OCI-M2 (cell line): ENCODE measurements around the gene EDNRA.

Experiments used
- DNase-seq: peaks from one replicate; lab custom pipeline; 2025; ENCODE audit not compliant: unreplicated experiment; lab: John Stamatoyannopoulos, UW

EDNRA gene

GRCh38 chr4:147539959-147540358 lies 59.1 kb downstream of the EDNRA start:
- no peak for DNase-seq

DNA sequence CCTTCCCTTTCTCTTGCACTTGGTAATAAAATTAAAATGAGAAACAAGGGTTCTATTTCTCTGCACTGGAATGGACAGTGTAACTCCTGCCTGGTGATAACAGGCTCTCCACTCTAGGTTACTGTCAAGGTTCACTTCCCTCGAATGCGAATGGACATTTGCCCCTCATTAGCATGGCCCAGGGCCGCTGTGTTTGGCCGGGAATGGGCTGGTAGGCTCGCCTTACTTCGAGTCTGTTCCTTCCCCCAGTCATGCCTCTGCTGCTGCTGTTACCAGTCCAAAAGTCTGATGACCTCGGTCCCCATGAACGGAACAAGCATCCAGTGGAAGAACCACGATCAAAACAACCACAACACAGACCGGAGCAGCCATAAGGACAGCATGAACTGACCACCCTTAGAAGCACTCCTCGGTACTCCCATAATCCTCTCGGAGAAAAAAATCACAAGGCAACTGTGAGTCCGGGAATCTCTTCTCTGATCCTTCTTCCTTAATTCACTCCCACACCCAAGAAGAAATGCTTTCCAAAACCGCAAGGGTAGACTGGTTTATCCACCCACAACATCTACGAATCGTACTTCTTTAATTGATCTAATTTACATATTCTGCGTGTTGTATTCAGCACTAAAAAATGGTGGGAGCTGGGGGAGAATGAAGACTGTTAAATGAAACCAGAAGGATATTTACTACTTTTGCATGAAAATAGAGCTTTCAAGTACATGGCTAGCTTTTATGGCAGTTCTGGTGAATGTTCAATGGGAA lies 61.5 kb downstream of the EDNRA start:
- no peak for DNase-seq

GRCh38 chr4:147543034-147543433 lies 62.1 kb downstream of the EDNRA start:
- no peak for DNase-seq

GRCh38 chr4:147546349-147546748 lies 65.5 kb downstream of the EDNRA start:
- no peak for DNase-seq

DNA sequence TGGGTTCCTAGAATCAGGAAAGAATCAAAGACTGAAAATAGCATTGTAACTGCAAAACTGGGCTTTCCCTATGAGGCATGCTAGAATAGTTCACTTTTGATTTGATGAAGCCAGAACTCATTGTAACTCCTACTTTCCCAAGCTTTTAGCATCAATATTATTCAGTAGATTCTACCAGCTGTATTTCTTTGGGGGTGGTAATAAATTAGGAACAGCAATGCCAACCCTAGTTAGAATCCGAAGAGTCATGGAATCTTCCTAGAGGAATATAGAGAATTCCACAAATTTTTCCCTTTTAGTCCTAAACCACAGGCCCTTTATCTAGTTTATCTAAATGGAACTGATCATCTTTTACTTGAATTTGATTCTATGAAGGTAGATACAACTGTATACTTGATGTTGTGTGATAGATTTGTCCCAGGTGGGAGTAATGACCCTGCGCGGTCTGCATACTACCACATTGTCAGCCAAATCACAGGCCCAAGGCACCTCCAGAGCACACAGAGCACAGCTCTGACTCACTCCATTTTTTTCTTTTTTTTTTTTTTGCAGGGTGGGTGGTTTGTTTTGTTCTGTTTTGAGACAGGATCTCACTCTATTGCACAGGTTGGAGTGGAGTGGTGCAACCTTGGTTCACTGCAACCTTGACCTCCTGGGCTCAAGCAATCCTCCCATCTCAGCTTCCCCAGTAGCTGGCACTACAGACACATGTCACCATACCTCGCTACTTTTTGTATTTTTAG lies 66.6 kb downstream of the EDNRA start:
- DNase-seq = no peak

GRCh38 chr4:147548256-147548655 lies 67.4 kb downstream of the EDNRA start:
- DNase-seq = no peak

GRCh38 chr4:147550626-147551246 lies 69.8 kb downstream of the EDNRA start:
- DNase-seq = no peak

GRCh38 chr4:147560625-147561024 lies 79.7 kb downstream of the EDNRA start:
- DNase-seq = no peak

- no peak for DNase-seq
Measured at GRCh38 chr4:147566762-147567161, 85.9 kb downstream of the EDNRA start.

GRCh38 chr4:147567276-147567675 lies 86.4 kb downstream of the EDNRA start:
- DNase-seq = no peak

GRCh38 chr4:147570616-147571015 lies 89.7 kb downstream of the EDNRA start:
- DNase-seq = no peak

DNA sequence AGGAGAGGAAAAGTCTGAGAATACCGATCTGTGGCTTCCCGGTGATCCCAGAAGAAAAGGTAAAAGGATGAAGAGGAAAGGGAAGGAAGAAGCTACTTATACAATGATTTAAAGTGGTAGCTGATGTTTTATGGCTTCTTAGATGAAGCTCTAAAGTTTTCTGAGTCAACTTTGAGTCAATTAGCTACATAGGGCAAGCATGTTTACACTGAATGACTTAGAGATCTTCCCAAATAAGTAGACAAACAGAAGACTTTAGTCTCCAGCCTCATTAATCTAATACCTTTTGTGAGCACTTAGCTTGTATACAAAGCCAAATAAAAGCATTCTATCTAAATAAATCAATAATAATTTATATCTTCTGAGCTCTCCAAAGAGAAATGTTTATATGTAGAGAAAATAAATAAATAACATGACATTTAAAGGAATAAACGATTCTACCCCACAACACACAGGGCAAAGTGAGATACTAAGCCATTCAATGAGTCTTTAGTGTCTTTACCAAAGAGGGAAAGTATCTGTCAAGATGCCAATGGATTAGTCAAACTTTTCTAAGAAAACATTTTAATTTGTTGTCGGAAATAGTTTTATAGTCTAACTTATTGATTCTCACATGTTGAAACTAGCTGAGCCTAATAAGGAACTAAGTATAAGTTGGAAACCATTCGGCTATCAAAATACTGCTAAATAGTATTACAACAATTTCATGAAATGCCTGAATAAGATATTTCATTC lies 90.3 kb downstream of the EDNRA start:
- no peak for DNase-seq

DNA sequence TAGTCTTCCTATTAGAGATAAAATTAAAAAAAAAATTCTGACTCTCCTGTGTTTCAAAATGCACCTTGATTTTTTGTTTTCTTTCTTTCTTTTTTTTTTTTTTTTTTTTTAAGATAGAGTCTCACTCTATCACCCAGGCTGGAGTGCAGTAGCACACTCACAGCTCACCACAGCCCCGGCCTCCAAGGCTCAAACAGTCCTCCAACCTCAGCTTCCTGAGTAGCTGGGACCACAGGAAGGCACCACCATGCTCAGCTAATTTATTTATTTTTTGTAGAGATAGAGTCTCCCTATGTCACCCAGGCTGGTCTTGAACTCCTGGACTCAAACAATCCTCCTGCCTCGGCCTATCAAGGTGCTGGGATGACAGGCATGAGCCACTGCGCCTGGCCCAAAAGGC lies 95.2 kb downstream of the EDNRA start:
- DNase-seq = no peak

- DNase-seq = no peak
Measured at GRCh38 chr4:147578051-147578476, 97.2 kb downstream of the EDNRA start.

DNA sequence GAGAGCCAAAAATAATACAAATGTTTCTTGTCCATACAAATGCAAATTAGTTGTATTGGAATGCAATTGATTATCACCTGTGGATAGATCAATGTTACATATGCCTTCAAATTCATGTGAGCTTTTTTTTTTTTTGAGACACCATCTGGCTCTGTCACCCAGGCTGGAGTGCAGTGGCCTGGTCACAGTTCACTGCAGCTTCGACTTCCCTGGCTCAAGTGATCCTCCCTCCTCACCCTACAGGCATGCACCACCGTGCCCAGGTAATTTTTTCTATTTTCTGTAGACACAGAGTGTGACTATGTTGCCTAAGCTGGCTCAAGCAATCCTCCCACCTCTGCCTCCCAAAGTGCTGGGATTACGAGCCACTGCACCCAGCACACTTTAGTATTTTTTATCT lies 97.7 kb downstream of the EDNRA start:
- DNase-seq = no peak

DNA sequence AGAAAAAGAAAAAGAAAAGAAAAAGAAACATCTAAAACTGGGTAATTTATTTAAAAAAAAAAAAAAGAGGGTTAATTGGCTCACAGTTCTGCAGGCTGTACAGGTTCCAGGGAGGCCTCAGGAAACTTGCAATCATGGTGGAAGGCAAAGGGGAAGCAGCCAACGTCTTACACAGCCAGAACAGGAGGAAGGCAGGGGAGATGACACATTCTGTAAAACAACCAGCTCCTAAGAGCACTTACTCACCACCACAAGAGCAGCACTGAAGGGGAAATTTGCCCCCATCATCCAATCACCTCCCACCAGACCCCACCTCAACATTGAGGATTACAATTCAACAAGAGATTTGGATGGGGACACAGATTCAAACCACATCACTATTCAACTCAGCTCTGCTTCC lies 99.5 kb downstream of the EDNRA start:
- no peak for DNase-seq

GRCh38 chr4:147581606-147582350 lies 100.9 kb downstream of the EDNRA start:
- no peak for DNase-seq

DNA sequence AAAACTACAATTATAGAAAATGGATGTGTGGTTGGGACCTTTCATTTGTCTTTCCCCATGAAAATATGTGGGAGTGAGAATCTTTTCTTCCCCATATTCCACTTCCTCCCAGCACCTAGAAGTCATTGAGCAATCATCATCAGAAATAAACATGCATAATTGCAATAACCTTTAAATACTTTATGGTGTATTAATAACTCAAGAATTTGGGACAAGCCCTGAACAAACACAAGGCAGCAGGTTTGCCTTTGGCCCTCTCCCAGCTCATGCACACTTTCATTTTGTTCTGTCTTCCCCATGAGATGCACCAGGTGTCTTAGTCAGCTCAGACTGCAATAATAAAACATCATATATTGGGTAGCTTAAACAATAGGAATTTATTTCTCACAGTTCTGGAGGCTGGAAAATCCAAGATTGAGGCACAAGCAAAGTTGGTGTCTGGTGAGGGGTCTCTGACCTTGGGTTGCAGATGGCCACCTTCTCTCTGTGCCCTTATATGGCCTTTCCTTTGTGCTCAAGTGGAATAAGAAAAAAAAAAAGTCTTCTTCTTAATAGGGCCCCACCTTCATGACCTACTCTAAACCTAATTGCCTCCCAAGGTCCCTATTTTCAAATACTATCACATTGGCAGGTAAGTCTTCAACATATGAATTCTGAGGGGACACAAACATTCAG lies 101.6 kb downstream of the EDNRA start:
- DNase-seq = no peak

GRCh38 chr4:147583876-147584275 lies 103.0 kb downstream of the EDNRA start:
- DNase-seq = no peak

- DNase-seq = no peak
Measured at GRCh38 chr4:147586032-147586431, 105.1 kb downstream of the EDNRA start.
